B cell (primary cell): ENCODE results near the gene JPT2.

ENCODE experiments used
- EZH2 ChIP-seq: IDR thresholded peaks from 2 replicates; pipeline ENCODE4 v1.6.1; 2012; ENCODE audit warnings: borderline replicate concordance, low read depth, mild to moderate bottlenecking, moderate library complexity, low read length; ENCODE audit not compliant: insufficient read depth, poor library complexity, severe bottlenecking
- TF ChIP-seq, protein P1 (sequence below): fragments of 200-600 bp; IDR thresholded peaks from one replicate; pipeline ENCODE4 v1.8.0; 2022; ENCODE audit warnings: antibody characterized with exemption, mild to moderate bottlenecking

DNA sequence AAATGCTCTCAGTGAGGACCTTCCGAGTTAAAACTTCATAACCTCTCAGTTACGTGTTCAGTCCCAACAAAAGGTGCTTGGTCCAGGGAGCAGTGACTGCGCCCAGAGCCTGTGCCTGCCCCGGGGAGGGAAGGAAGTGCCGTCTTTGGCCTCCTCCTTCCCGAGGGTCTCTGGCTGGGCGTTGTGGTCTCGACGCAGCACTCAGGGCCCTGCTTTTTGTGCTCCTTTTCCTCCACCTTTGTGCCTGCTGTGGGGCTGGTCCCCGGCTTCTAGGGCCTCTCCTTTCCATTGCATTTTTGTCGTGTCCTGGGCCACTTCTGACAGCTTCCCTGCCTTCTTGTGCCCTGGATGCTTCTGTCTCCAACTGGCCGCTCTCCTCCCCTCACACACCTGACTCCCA, 36.8 kb upstream of the JPT2 start:
- TF ChIP-seq, protein P1, sequence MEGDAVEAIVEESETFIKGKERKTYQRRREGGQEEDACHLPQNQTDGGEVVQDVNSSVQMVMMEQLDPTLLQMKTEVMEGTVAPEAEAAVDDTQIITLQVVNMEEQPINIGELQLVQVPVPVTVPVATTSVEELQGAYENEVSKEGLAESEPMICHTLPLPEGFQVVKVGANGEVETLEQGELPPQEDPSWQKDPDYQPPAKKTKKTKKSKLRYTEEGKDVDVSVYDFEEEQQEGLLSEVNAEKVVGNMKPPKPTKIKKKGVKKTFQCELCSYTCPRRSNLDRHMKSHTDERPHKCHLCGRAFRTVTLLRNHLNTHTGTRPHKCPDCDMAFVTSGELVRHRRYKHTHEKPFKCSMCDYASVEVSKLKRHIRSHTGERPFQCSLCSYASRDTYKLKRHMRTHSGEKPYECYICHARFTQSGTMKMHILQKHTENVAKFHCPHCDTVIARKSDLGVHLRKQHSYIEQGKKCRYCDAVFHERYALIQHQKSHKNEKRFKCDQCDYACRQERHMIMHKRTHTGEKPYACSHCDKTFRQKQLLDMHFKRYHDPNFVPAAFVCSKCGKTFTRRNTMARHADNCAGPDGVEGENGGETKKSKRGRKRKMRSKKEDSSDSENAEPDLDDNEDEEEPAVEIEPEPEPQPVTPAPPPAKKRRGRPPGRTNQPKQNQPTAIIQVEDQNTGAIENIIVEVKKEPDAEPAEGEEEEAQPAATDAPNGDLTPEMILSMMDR = no peak
- no peak for TF ChIP-seq EZH2
